DOHH2 (cell line): ENCODE measurements around the gene EPB42.

Experiments used
- CTCF ChIP-seq: fragments of 200-600 bp; sonication (generic); IDR thresholded peaks from one replicate; pipeline ENCODE4 v1.5.1; 2014; ENCODE audit warnings: antibody characterized with exemption, mild to moderate bottlenecking, low read depth, low read length; ENCODE audit not compliant: poor library complexity, severe bottlenecking
- EZH2phosphoT487 ChIP-seq: fragments of 200-600 bp; sonication (generic); IDR thresholded peaks from 2 replicates; pipeline ENCODE4 v1.6.1; 2017; ENCODE audit warnings: borderline replicate concordance, mild to moderate bottlenecking, antibody characterized with exemption, low read length, moderate library complexity, mixed read lengths

GRCh38 chr15:43169888-43170287 lies 50.9 kb downstream of the EPB42 start:
- no peak for TF ChIP-seq CTCF
- no peak for TF ChIP-seq EZH2phosphoT487
